H54 (cell line): ENCODE data around the gene CD52.

Source experiments
- DNase-seq: peaks from one replicate; pipeline ENCODE4 v3.0.0; 2011; ENCODE audit warnings: low spot score, mixed read lengths; ENCODE audit not compliant: insufficient read length
- FAIRE-seq: peaks from 3 replicates; lab custom pipeline; 2011; peaks lifted over from hg19 to GRCh38; lab: Jason Lieb, UNC
- POLR2A ChIP-seq: IDR thresholded peaks from 2 replicates; pipeline ENCODE4 v1.6.1; 2011; ENCODE audit warnings: low read depth, mild to moderate bottlenecking, low read length

CD52 gene

DNA sequence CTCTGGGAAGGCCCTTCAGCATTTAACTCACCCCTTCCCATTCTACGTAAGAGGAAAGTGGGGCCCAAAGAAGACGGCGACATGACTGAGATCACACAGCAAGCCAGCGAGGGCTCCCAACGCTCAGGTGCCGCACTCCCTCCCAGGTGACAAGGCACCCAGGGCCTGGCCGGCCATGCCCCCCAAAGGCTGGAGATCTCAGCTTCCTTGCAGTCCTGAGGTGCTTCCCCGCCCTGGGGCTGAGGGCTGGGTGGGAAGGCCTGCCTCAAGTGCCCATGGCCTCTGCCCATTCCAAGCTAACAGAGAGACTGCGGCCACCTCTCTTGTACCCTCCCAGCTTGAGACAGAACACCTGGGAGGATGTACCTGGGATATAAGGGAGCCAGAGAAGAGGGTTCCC lies 37.2 kb downstream of the CD52 start:
- DNase-seq = no peak
- no peak for TF ChIP-seq POLR2A
- no peak for FAIRE-seq

DNA sequence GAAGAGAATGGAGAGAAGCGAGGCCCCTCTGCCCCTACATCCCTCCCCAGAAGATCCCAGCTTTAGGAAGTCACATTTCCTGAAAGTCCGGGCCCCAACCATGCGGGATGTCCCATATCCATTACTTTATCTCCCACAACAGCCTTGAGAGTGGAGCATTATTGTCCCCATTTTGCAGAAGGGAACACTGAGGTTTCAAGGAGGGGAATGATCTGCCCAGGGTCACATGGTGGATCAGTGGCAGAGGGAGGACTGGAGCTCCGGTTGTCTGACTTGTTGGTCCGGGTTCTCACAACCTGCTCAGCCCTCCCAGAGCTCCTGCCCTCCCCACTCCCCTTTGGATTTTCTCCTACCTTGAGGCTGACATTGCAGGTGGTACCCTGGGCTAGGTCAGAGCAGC lies 38.3 kb downstream of the CD52 start:
- DNase-seq = no peak
- TF ChIP-seq POLR2A = no peak
- no peak for FAIRE-seq

DNA sequence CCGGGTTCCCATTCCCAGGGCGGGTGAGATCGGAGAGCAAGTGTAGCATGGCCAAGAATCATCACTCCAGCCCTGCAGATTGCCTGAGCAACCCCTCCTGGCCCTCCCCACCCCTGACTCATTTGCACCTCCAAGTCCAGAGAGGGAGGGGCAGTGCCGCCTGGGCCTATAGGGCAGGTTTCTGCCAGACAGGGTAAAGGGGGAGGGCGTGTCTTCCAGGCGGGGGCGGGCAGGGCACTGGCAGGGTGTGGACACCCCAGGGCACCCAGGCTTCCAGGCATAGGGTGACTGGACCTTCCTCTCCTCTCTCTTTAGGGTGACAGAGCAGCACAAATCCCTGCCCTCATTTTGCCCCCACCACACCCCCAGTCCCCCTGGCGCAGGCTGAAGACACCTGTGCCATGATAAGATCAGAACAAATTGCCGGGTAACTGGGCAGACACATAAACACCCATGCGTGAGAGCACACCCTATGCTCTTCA lies 39.4 kb downstream of the CD52 start:
- FAIRE-seq (no peak), DNase-seq (peak; percentile 49)
- TF ChIP-seq POLR2A = no peak

DNA sequence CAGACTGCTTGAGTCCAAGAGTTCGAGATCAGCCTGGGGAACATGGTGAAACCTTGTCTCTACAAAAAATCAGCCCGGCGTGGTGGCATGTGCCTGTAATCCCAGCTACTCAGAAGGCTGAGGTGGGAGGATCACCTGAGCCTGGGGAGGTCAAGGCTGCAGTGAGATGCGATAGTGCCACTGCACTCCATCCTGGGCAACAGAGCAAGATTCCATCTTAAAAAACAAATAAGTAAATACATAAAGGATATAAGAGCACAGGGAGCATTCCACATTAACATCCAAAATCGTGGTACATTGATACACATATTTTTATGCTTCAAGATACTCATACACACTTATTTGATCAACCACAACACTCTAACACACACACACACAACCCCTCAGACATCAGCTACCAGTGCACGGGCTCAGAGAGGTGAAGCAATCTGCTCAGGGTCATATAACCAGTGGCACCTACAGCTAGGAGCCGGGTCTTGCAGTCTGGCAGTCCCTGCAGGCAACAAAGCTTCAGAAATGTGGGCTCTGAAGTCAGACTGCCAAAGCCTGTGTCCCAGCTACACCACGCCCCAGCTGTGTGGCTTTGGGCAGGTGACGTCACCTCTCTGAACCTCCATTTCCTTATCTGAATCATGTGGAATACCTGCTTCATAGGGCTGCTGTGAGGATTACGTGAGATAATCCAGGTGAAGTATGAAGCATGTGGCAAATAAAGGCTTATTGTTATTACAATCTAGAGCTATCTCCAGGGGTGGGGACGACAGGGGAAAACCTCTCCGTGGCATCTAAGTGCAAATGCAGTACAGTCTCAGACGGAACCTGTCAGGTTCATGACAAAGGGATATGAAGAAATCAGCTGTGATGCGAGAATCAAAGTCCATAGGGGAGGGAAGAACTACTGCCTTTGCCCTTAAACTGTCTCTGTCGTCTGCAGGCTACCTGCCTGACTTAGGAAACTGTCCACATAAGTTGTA lies 40.9 kb downstream of the CD52 start:
- TF ChIP-seq POLR2A = no peak

DNA sequence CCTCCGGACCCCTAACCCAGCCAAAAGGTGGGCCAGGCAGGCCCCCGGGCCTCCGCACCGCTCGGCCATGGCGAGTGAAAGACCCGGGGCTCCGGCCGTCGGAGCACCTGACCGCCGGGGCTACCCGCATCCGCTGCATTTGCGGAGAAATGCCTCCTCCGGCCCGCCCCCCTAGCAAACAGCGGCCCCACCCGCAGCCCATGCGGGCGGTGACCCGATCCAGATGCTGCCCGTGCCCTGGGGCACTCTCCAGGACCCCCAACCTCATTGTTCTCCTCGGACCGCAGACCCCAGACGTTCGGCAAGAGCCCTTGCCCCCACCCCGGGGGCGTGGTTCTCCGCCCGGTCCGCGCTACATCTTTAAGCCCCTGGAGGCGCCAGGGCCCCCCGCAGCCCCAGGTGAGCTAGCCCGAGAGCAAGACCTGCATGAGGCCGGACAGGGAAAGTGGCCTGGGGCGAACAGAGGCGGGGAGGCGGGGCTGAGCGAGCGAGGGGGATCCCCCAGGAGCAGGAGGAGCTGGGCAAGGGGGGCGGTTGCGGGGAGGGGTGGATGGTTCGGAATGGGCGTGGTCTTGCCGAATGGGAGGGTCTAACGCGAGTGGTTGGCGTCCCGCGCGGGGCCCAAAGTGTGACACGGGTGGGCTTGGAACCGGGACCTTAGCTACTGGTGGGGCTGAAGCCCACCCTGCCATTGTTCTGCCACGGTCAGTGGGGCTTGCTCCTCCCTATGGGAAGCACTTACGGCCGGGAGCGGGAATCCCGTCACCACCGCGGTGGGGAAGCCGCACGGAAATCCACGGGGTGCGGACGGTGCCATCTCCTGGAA lies 42.4 kb downstream of the CD52 start:
- FAIRE-seq (no peak), DNase-seq (no peak)
- no peak for TF ChIP-seq POLR2A

More for the DNA sequence above, 40.9 kb downstream of the CD52 start:
- FAIRE-seq = no peak
- DNase-seq = no peak

DNA sequence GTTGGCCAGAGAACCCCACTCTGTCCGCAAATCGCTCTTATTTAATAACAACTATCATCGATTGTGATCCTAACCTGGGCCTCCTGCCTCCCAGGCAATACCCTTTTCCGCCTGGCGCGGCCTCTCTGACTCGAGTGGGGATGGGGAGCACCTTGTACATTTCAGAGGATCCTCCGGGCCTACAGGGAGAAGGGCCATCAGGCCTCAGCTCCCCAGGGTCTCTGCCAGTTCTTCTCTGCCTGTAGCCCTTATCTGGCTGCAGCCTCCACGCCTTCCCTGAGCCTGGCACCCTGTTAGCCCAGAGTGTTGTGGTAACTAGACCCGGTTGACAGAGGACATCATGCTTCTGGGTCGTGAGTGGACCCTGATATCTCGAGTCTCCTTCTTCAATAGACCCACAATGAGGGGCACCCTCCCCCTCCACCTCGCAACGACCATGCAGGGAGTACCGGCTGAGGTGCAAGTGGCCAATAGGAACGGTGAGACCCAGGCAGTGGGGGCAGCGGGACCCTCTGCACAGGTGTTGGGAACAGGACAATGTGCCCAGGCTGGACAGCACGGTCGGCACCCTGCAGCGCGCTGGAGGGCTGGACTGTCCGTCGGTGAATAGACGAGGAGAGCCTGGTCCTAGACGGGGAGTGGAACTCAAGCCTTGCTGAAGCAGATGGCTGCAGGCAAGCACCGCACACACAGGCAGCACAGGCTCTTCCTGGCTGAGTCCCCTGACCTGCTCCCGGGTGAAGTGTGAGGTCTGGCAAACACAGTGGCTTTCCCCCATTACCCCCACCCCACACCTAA lies 43.2 kb downstream of the CD52 start:
- DNase-seq = no peak
- FAIRE-seq = no peak
- TF ChIP-seq POLR2A = no peak

DNA sequence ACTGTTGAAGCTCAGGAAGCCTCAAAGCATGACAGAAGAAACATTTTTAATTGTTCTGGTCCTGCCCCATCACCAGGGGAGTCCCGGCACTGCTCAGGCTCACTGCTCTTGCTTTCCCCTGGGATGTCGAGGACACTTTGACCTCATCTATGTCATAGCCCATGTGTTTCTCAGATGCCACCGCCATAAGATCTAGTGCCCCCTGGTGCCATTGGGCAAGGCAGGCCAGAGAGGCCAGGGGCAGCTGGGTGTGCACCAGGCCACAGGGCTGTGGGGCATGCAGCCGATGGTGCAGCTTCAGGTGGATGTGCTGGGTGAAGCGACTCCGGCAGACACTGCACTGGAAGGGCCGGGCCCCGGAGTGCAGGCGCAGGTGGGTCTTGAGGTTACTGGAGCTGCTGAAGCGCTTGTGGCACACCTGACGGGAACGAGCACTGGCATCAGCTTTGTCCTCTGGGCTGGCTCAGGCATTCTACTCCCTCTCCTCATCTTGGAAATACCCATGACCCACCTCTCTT lies 43.9 kb downstream of the CD52 start:
- DNase-seq (no peak), FAIRE-seq (no peak)
- TF ChIP-seq POLR2A = no peak

DNA sequence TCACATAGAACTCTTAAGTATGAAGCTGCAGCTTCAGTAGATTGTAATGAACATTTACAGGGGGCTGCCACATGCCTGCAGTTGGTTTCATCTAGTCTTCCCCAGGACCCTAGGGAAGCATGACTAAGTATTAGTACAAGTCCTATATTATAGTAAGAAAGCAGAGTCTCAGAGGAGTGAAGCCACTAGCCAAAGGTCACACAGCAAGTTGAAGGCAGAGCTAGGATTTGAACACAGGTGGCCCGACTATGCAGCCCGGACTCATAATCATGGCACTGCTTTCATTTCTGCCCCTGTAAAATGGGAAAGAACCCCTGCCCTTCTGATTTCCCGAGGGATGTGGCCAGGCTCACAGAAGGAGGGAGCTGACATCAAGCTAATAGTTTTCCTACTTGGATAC lies 44.6 kb downstream of the CD52 start:
- no peak for DNase-seq
- no peak for FAIRE-seq
- TF ChIP-seq POLR2A = no peak

DNA sequence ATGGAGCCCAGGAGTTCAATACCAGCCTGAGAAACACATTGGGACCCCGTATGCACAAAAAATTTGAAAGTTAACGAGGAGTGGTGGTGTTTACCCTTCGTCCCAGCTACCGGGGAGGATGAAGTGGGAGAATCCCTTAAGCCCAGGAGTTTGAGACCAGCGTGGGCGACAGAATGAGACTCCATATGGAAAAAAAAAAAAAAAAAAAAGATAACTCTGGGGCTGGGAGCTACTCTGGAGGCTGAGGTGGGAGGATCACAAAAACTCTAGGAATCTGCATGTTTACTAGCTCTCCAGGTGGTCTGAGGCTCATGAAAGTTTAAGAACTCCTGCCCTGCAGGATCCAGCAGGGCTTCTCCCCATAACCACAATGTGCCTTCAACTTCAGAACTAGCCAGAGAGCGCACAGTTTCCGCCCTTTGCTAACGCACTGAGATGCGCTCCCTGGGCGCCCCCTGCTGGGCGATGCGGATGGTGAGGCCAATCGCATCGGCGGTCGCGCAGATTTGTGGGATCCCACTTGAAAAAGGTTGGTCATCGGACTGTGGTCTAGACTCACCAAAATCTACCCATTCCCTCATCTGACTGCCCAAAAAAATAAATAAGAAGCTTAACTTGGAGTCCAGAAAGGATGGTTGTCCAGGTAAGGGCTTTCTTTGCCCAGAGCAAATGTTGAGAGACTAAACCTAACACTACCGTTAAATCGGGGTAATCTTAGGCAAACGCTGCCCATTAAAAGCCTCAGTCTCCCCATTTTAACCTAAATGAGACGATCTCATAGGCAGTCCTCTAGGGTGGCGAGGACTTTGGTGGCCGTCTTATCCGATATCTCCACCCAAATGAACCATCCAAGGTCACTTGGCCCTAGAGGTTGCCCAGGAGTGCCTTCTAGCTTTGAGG lies 46.0 kb downstream of the CD52 start:
- FAIRE-seq = no peak

DNA sequence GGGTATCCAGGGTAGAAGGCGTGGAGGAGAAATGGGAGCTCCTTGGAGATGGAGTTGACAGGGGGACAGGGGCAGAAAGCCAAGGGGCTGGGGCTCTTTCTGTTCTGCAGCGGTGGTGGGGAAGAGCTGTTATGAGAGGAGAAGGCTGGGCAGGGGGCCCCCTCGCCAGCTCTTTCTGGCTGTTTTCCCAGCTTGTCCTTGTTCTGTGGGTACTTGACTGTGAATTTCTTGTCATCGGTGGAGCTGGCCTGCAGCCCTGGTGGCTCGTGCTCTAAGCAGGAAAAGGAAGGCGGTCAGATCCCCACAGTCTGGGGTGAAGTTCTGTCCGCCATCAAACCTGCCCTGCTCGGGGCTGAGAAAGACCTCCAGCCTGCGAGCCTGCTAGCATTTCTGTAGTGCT lies 47.2 kb downstream of the CD52 start:
- DNase-seq (no peak), FAIRE-seq (no peak)
- no peak for TF ChIP-seq POLR2A

More for the DNA sequence above, 46.0 kb downstream of the CD52 start:
- peak; percentile 40 for DNase-seq
- no peak for TF ChIP-seq POLR2A

DNA sequence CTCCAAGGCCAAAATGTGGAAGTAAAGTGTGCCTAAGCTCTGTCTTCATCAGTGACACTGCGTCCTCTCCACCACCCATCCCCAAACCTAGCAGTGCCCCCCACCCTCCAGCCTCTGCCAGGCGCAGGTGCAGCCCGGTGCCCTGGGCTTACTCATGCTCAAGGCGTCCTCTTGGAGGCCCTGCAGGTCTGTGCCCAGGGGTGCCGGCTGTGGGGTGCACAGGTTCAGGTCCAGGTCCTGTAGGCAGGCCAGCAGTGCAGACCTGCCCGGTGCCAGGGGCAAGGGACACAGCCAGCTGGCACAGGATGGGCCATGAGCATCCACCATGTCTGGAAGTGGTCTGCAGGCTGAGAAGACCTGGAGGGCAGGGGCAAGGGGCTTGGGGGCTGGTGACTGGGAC lies 49.7 kb downstream of the CD52 start:
- no peak for TF ChIP-seq POLR2A
- FAIRE-seq (no peak), DNase-seq (no peak)

DNA sequence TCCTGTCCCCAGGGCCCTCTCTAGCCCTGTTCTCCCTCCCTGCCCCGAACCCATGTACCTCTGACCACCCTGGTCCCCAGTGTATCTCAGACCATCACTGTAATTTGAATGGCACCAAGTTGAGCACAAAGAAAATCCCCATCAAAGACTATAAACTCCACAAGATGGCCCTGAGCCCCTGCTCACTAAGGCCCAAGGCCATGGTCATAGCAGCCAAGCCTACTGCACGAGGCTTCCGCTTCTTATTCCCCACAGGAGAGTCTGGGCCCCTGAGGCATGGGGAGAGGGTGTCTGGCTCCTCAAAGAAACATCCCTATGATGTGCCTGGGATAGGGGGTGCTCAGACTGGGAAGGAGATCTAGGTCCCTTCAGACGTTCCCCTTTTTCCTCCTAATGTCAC lies 50.2 kb downstream of the CD52 start:
- FAIRE-seq = no peak
- DNase-seq = no peak
- TF ChIP-seq POLR2A = no peak

DNA sequence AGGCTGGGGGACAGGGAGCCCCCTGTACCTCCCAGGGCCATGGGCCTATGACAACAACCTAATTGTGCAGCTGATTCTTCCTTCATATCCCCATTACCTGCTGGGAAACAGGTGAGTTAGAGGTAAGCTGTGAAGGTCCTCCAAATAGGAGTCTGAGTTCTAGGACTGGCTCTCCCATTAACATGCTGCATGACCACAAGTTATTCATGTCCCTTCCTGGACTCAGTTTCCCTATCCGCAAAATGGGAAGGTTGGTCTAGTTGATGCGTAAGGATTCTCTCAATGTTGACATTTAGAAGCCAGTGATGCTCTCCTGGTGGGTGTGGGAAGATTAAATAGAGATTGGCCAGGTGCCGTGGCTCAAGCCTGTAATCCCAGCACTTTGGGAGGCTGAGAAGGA lies 50.7 kb downstream of the CD52 start:
- no peak for TF ChIP-seq POLR2A
- FAIRE-seq (no peak), DNase-seq (no peak)
